ENCODE data around the gene SIGLECL1. TPM values are rescaled to one million over a fixed set of nuclear protein-coding genes. Genes with fewer than 3 reads are reported as not detected.
A peak's percentile ranks its signal among the peaks of the same experiment; 100 is the strongest.

The SIGLECL1 gene
- total RNA-seq, 1 donor from 2014 or later: not detected

DNA sequence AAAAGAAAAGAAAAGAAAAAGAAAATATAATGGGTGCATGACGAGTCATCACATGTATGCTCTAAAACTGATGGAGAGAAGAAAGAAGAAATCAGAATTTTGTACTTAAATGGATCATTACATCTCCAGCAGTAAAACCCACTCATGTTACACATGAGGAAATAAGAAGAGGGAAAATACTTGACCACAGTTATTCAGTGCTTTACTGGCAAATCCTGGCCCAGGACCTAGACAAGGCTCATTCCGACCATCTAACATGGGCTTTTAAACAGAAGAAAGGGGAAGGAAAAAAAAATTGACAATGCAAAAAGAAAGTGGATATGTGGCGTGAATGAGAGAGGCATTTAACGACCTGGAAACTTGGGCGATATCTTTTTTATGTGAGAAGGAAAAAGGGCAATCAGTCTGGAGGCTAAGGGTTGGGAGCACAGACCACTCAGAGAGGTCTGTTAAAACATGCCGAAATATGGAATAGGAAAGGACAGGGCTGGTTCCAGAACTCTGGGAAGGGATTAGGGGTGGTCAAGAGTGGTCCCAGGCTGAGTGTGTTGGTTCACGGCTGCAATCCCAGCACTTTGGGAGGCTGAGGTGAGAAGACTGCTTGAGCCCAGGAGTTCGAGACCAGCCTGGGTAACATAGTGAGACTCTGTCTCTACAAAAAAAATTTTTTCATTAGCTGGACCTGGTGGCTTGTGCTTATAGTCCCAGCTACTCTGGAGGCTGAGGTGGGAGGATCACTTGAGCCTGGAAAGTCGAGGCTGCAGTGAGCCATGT is 1.6 kb downstream of the SIGLECL1 start:
- DNase-seq (ENCODE audit: low spot score): no peak

GRCh38 chr19:51253088-51253806 is 2.4 kb downstream of the SIGLECL1 start:
- no peak for DNase-seq (ENCODE audit: low spot score)

DNA sequence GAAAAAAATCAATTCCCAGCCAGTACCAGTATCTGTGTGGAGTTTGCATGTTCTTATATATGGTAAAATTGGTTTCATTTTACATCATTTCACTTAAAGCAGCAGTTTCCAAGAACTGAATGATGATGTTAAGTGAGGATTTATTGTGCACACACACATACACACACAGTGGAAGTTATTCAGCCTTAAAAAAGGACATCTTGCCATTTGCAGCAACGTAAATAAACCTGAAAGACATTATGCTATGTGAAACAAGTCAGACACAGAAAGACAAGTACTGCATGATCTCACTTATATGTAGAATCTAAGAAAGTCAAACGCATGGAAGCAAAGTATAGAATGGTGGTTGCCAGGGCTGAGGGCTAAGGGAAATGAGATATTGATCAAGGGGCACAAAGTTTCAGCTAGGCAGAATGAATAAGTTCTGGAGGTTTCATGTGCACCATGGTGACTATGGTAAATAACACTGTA is 5.3 kb downstream of the SIGLECL1 start:
- DNase-seq (ENCODE audit: low spot score): no peak

GRCh38 chr19:51257471-51257870 is 6.6 kb downstream of the SIGLECL1 start:
- no peak for DNase-seq (ENCODE audit: low spot score)

DNA sequence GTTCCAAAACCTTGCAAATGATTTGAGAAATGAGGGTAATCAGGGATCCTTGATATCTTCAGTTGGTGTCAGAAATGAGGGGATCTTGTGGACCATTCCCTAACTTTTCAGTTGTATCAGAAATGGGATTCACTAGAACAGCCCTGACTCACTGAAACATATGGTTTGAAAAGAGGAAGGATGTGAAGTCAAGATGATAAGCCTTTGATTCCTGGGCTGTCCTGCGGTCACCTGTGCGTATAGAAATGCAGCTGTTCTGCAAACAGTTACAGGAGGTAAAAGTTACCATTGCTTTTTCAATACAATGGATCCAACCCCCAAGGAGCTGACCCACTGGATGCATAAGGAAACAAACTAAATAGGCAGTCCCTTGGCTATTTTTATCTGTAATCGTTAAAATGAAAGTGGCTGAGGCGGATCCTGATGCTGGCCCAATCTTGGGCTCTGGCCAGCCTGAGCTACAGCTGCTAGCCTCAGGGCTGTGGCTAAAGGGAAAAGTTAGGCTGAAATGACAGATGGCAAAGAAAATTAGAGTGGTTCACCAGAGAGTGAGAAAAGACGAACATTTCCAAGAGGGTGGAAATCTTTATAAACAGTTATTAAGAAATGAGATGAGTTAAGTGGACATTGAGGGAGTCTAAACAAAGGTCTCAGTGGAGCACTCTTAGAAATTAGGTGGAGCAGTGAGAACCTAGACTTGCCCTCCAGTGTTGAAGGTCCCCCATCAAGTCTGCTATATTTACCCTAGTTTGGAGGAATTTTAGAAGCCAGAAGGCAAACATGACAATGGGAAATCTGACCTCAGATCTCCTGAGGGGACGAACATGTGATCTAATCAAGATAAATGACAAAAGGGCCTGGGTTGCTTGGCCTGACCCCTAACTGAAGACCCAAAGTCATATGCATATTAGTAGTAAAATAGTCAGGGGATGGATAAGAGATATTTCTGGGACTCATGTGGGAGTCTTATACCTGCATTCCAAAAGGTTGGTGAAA is 7.6 kb downstream of the SIGLECL1 start:
- DNase-seq (ENCODE audit: low spot score): no peak

DNA sequence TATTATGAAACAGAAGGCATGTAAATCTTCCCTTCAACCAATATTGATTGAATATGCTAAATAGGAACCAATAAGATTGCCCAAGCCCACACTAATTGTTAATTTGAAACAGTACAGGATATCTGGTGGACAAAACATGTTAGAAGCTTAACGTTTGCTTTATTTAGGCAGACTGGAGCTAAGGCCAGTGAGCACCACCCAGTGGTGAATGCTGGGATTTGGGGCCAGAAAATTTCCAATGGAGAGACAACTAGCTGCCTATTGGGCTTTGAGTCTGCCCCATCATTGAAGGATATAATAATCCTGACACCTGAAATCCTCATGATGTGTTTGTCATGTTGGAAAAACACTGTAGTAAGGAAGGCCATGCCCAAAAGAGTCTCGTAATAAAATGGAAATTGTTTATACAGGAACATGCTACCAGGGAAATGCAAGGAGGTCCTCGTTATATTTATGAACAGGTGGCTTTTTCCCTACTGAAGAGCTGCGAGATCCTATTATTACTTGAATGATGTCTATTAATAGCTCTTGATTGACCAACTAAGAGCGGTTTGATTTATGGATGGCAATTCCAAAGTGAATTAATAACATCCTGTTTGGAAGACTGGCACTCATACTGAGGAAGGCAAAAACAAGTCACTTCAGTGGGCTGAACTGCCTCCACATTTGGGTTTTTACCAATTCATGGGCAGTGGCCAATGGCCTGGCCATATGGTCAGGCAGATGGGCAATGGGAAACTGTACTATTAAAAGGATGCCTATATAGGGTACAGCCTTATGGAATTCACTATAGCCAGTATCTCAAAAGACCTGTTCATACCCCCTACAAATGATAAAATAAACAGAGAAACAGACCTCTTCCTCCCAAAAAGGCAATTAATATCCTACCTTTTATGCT is 8.7 kb downstream of the SIGLECL1 start:
- peak; percentile 35 for DNase-seq (ENCODE audit: low spot score)

- no peak for DNase-seq (ENCODE audit: low spot score)
These were observed 12.9 kb downstream of the SIGLECL1 start for GRCh38 chr19:51263808-51264207.

GRCh38 chr19:51271067-51271466 is 20.2 kb downstream of the SIGLECL1 start:
- DNase-seq (ENCODE audit: low spot score): no peak

DNA sequence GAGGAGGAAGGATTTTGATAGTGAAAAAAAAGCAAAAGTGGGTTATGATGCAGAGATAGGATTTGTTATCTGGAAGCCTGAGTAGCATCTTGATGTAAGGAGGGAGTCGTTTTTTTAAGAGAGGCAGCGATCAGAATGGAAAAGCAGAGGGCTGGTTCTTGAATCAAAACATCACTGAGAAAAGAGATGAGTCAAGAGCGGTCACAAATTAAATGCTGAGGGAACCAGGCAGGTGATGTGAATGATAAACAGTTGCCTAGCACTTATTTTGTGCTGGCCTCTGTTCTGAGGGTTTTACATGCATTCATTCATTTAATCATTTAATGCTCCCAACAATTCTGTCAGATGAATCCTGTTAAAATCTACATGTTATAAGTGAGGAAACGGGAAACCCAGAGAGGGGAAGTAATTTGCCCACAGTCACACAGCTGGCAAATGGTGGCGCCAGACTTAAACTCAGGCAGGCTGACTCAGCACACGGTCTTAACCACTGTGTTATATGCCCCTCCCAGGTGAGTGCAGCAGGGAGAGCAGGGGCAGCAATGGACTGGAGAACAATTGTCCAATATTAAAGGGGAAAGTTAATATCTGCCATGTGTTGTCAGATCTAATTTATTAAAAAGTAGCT is 21.4 kb downstream of the SIGLECL1 start:
- no peak for DNase-seq (ENCODE audit: low spot score)

- no peak for DNase-seq (ENCODE audit: low spot score)
These were observed 23.3 kb downstream of the SIGLECL1 start for GRCh38 chr19:51274049-51274770.

GRCh38 chr19:51277112-51277511 is 26.2 kb downstream of the SIGLECL1 start:
- DNase-seq (ENCODE audit: low spot score): no peak

DNA sequence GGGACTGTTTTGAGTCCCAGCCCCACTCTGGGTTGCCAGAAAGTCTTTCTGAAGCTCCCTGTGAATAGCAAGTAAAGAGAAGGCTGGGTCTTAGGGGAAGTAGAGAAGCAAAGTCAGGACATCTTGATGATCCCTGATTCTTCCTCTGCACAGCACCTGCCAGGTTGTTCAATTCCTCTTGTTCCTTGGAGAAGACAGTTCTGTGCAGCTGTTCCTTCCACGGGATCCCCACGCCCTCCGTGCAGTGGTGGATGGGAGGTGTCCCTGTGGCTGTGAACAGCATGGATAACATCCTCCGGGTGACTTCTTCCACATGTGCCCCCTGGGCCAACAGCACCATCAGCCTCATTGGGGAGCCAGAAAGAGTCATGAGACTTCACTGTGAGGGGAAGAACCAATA is 31.5 kb downstream of the SIGLECL1 start:
- DNase-seq (ENCODE audit: low spot score): no peak

- no peak for DNase-seq (ENCODE audit: low spot score)
These were observed 34.8 kb downstream of the SIGLECL1 start for GRCh38 chr19:51285682-51286081.

DNA sequence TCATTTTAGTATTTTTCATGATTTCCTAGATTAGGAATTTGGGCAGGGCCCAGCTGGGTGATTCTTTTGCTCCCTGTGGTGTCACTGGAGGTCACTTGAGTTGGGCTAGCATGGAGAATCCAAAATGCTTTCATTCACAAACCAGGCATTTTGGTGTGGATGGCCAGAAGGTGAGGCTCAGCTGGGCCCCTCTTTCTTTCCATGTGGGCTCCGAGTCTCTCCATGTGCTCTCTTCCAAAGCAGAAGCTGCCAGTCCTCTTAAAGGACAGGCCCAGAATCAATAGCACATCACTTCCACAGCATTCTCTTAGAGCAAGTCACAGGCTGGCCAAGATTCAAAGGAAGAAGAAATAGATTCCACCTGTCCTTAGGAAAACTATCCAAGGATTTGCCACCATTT is 38.8 kb downstream of the SIGLECL1 start:
- DNase-seq (ENCODE audit: low spot score): no peak

DNA sequence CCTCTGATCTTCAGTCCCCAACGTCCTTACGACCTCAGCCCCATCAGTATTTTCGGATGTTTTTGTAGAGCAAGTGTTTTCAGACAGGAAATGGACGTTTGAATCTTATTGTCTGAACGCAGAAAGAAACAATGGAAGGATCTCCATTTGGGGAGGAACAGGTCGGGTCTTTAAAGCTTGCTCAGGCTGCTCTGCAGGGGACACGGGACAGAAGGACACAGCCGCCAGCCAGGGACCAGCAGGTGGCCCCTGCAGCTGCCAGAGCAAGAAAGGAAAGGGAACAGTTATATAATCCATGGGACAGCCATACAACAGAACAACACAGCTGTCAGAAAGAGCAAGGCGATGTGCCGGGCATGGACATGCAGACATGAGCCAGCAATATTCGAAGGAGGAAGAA is 42.1 kb downstream of the SIGLECL1 start:
- DNase-seq (ENCODE audit: low spot score): no peak

- no peak for DNase-seq (ENCODE audit: low spot score)
These were observed 42.8 kb downstream of the SIGLECL1 start for GRCh38 chr19:51293571-51294210.

DNA sequence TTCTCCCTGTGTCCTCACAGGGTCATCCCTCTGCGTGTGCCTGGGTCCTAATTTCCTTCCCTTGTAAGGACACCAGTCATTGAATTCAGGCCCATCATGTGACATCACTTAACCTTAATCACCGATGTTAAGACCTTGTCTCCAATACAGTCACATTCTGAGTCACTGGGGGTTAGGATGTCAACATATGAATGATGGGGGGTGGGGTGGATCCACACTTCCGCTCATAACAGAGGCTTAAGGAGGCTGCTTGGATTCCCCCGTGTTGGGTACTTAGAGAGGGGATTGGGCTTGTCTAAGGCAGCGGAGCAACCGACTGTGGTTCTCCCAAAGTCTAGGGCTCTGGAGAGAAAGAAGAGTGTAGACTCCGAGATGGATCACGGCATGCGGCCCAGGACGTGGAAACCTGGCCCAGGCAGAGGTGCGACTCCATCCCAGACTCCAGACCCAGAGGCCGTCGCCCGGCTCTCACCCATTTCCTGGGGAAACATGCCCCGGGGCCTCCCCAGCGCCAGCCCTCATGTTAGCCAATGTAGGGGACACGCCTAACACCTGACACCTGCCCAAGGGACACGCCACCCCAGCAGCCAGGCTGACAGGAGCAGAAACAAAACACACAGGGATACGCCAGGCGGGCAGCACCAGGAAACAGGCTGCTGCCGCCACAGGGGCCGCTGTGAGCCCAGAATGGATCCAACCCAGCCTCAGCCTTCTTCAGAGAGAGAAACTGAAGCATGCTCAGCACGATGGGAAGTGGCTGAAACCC is 43.5 kb downstream of the SIGLECL1 start:
- no peak for DNase-seq (ENCODE audit: low spot score)

- DNase-seq (ENCODE audit: low spot score): no peak
These were observed 44.1 kb downstream of the SIGLECL1 start for GRCh38 chr19:51294977-51295375.
